Effector memory CD8-positive, alpha-beta T cell (primary cell): Measurements from ENCODE around the gene BPIFB6.
A peak's percentile ranks its signal among the peaks of the same experiment; 100 is the strongest.

Experiments used
- ATAC-seq: fragments of 150-1000 bp; cut with Tn5 transposase; replicated peaks from 2 replicates; pipeline ENCODE4 v1.10.0; 2021; ENCODE audit warnings: mild to moderate bottlenecking, moderate library complexity
- DNase-seq, 3 experiments: peaks; one replicate each; pipeline ENCODE4 v3.0.0; 2021
- H3K27ac Mint-ChIP-seq, 2 donors: one replicate each; pipeline ENCODE4 v1.8.0; 2022; ENCODE audit warnings: mild to moderate bottlenecking in 2 of 2, mixed read lengths in 2 of 2, moderate library complexity in 2 of 2
- H3K27me3 Mint-ChIP-seq, 2 donors: one replicate each; pipeline ENCODE4 v1.8.0; 2022; ENCODE audit warnings: mixed read lengths in 2 of 2
- H3K36me3 Mint-ChIP-seq: one replicate; pipeline ENCODE4 v1.8.0; 2022; ENCODE audit warnings: mild to moderate bottlenecking, moderate library complexity, mixed read lengths; ENCODE audit not compliant: insufficient read depth
- H3K4me1 Mint-ChIP-seq, 2 donors: one replicate each; pipeline ENCODE4 v1.8.0; 2022; ENCODE audit warnings: low read depth in 2 of 2, mixed read lengths in 2 of 2
- H3K4me3 Mint-ChIP-seq, 2 donors: one replicate each; pipeline ENCODE4 v1.8.0; 2022; ENCODE audit warnings: mild to moderate bottlenecking in 2 of 2, mixed read lengths in 2 of 2, moderate library complexity in 2 of 2
- H3K9me3 Mint-ChIP-seq, 2 donors: one replicate each; pipeline ENCODE4 v1.8.0; 2022; ENCODE audit warnings: mixed read lengths in 2 of 2

Gene BPIFB6

DNA sequence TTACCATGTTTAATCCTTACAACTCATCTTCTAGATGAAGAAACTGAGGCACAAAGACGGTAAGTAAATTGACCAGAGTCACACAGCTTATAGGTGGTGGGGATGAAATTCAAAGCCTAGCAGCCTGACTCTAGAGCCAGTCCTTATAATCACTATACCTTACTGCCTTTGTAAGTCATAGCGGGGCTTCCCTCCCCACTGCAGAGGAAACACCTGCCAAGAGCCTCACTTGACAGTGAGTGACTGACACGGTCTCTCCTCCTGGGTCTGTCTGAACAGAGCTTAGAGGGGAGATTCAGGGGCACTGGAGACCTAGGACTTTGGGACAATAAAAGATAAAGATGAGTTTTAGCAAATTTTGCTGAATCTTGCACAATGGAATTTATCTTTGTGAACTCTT lies 40.1 kb upstream of the BPIFB6 start:
- Mint-ChIP-seq H3K36me3 (no peaks in the 10 kb centered on the region), H3K4me3 (no peak overlapping the region), H3K4me1 (peaks cover 3% of the 10 kb centered on the region in 2 donors), H3K27ac (peak overlapping the region in 1 of 2 donors; percentile 29), H3K9me3 (no peaks in the 10 kb centered on the region), H3K27me3 (peaks cover 0 to 4% of the 10 kb centered on the region in 2 donors)
- ATAC-seq (no peak), DNase-seq (no peak)

DNA sequence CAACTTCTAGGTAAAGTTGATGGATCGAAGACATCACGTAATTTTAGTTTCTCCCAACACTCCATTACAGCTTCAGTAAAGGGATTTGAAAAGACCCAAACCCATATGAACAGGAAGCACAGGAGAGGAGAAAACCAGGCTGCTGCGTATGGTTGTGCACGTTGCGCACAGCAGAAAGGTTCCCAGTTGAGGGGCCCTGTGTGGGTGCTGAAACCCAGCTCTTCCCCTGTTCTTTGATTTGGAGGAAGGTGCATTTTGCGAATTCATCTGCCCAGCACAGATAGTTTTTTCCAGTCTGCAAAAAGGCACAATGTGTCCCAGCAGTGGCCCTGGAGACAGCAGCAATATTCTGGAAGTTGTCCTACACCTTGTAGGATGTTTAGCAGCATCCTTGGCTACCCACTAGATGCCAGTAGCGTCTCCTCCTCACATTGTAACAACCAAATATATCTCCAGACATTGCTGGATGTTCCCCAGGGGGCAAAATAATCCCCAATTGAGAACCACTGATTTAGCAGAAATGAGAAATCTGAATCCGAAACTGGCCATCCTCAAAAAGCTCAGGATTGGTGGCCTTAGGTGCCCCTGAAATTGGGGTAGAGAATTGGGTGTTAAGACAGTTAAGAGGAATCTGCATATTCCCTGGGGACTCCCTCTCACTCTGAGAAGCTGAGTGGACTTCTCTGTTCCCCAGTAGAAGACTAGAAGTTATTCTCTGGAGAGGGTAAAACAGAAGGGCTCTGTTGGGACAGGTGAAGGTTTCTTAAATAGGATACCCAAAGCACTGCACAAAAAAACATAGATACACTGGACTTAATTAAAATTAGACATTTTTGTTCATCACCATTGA lies 39.4 kb upstream of the BPIFB6 start:
- ATAC-seq = no peak

DNA sequence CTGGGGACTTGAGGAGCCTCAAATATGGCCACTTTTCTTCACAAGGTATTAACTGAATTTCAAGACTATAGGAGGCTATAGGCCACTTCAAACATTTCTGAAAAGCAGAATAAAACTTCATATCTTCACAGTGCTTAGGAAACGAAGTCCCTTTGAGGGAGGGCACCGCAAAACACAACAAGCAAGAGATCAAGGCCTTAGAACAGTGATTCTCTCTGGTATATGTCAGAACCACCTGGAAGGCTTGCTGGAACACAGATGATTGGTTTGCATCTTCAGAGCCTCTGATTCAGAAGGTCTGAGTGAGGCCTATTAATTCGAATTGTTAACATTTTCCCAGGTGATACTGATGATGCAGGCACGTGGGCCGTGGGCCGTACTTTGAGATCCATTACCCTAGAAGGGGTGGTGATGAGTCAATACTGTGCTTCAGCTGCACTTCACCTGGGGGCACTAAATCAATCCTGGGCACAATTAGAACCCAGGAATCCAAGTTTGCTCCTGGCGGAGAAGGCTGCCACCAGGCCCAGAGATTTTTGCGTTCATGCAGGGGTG lies 37.9 kb upstream of the BPIFB6 start:
- H3K9me3 Mint-ChIP-seq = no peaks in the 10 kb centered on the region
- H3K4me3 Mint-ChIP-seq = no peak overlapping the region
- no peak for DNase-seq
- ATAC-seq = no peak
- H3K36me3 Mint-ChIP-seq = no peaks in the 10 kb centered on the region
- peaks cover 0 to 4% of the 10 kb centered on the region in 2 donors for H3K27me3 Mint-ChIP-seq
- H3K4me1 Mint-ChIP-seq = peaks cover 6 to 9% of the 10 kb centered on the region in 2 donors
- no peak overlapping the region for H3K27ac Mint-ChIP-seq

More for the DNA sequence above, 39.4 kb upstream of the BPIFB6 start:
- Mint-ChIP-seq H3K4me3 (no peak overlapping the region), H3K27ac (no peak overlapping the region), H3K36me3 (no peaks in the 10 kb centered on the region), H3K9me3 (no peaks in the 10 kb centered on the region), H3K4me1 (peaks cover 3% of the 10 kb centered on the region in 2 donors), H3K27me3 (peaks cover 0 to 4% of the 10 kb centered on the region in 2 donors)
- DNase-seq = no peak

DNA sequence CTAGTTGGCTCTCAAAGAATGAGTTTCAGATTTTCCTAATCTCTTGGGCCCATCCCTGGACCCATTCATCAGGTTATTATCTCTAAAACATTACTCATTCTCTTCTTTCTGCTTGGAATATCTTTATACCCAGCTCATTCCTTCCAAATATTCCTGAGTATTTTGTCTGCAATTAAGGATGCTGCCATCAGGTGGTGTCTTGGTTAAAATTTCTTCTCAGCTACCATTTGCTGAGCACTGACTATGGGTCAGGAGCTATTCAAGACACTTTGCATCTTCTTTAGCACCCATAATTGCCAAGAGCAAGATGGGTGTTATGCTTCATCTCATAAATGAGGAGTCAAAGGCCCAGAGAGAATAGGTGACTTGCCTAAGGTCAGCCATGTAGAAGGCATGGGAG lies 35.6 kb upstream of the BPIFB6 start:
- H3K9me3 Mint-ChIP-seq = no peaks in the 10 kb centered on the region
- no peak overlapping the region for H3K27ac Mint-ChIP-seq
- H3K4me3 Mint-ChIP-seq = no peak overlapping the region

DNA sequence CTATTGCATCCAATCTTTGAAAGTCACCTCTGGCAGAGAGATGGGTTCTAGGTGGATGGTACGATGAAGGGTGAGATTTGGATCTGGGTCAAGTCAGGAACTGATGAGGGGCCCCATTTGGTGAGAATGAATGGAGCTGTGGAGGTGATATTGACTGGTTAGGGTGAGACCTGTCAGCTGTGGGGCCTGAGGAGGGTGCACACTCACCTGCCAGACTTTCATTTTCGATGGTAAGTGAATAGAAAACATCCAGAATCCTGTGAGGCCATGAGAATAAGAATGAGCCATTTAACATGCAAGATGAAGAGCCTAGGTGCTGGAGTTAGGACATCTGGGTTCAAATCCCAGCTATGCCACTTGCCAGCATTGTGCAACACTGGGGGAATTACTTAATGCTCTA lies 34.0 kb upstream of the BPIFB6 start:
- peaks cover 4 to 6% of the 10 kb centered on the region in 2 donors for H3K4me1 Mint-ChIP-seq
- H3K36me3 Mint-ChIP-seq = no peaks in the 10 kb centered on the region
- DNase-seq = no peak
- no peak overlapping the region for H3K27ac Mint-ChIP-seq
- H3K4me3 Mint-ChIP-seq = no peak overlapping the region
- no peaks in the 10 kb centered on the region for H3K9me3 Mint-ChIP-seq
- H3K27me3 Mint-ChIP-seq = no peaks in the 10 kb centered on the region
- ATAC-seq = no peak

More for the DNA sequence above, 35.6 kb upstream of the BPIFB6 start:
- no peak for DNase-seq
- ATAC-seq = no peak
- Mint-ChIP-seq H3K4me1 (peaks cover 6 to 9% of the 10 kb centered on the region in 2 donors), H3K36me3 (no peaks in the 10 kb centered on the region), H3K27me3 (peaks cover 0 to 4% of the 10 kb centered on the region in 2 donors)

DNA sequence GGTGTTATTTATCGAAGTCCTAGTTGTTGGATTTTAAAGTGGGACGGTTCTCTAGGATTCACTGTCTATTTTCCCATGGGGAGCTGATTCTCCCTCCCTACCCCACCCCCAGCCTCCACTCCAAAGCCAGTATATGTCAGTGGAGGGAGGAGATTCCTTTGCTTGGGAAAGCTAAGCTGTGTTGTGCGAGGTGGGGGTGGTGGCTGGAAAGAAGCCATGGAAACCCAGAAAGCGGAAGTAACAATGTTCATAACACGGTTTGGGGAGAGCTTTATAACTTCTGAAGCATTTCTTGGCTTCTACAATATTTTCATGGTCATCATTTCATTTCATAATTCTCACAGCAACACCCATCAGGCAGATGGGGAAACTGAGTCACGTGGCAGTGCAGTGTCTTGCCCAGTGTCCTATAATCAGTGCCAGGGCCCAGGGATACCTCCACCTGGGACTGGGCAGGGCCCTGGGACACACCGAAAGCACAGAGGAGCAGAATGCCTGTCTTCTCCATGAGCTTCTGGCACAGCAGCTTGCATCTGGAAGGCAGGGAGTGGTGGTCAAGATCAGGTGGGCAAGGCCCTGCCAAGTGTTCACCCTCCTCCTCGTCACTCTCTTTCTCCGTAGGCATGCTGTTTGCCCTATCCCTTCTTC lies 31.7 kb upstream of the BPIFB6 start:
- Mint-ChIP-seq H3K4me1 (peaks cover 6 to 7% of the 10 kb centered on the region in 2 donors), H3K27ac (peak overlapping the region in 1 of 2 donors; percentile 36), H3K36me3 (no peaks in the 10 kb centered on the region), H3K4me3 (no peak overlapping the region), H3K9me3 (no peaks in the 10 kb centered on the region), H3K27me3 (no peaks in the 10 kb centered on the region)
- no peak for DNase-seq
- no peak for ATAC-seq

DNA sequence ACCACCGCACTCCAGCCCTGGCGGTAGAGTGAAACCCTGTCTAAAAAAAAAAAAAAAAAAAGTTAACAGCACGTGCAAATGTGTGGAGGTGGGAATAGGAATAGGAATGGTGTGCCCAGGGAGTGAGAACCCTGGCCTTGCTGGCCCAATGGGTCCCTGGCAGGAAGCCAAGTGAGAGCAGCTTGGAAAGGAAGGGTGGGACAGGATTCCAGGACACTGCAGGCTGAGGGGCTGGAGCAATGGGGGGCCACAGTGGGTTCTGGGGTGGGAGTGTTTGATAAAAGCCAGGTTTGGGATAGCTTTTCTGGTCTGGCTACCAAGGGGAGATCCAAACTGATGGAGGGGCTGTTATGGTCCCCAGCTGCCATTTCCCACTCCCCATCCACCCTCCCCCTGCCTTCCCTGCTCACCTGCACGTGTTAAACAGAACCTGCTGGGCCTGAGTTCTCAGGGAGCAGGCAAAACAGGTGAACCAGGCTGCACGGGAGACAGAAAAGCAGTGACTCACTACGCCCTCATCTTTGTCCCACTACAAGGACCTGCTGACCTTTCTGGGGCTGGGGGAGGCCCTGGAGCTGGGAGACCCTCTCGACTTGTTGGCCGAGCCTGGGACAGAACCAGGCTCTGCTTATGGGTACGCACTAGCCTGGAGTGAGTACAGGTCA lies 30.5 kb upstream of the BPIFB6 start:
- no peak for DNase-seq
- Mint-ChIP-seq H3K27ac (peak overlapping the region in 1 of 2 donors; percentile 18), H3K4me1 (peaks cover 8 to 11% of the 10 kb centered on the region in 2 donors), H3K4me3 (no peak overlapping the region), H3K36me3 (no peaks in the 10 kb centered on the region), H3K27me3 (no peaks in the 10 kb centered on the region), H3K9me3 (peaks cover 3 to 6% of the 10 kb centered on the region in 2 donors)
- no peak for ATAC-seq

DNA sequence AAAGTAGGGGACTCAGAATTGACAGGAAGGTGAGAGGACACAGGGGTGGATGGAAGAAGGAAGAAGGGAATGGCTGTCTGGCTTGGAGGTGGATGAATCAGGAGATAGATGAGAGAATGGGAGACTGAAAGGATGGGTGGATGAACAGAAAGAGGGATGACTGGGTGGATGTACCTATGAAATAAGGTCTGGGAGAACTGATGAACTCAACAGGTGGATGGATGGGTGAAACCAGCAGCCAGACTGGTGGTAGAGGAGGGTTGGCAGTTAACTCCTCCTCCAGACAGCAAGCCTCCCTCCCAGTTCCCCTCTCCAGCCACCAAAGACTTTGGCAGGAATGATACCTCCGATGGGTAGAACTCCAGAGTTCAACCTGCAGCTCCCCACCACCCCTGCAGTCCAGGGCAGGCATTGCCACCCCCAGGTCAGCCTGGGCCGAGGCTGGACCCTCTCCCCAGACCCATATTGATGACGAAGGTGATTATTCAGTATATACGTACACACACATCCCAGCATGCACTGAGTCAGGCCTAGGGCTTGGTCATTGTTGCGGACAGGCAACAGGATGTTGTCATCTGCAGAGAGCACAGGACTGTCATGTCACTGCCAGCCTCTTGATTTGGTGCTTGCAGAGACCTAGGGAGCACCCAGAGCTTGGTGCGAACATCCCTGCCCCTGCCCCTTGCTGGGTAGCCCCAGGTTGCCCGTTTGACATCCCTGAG lies 29.2 kb upstream of the BPIFB6 start:
- peak overlapping the region in 1 of 2 donors; percentile 3 for H3K27ac Mint-ChIP-seq

DNA sequence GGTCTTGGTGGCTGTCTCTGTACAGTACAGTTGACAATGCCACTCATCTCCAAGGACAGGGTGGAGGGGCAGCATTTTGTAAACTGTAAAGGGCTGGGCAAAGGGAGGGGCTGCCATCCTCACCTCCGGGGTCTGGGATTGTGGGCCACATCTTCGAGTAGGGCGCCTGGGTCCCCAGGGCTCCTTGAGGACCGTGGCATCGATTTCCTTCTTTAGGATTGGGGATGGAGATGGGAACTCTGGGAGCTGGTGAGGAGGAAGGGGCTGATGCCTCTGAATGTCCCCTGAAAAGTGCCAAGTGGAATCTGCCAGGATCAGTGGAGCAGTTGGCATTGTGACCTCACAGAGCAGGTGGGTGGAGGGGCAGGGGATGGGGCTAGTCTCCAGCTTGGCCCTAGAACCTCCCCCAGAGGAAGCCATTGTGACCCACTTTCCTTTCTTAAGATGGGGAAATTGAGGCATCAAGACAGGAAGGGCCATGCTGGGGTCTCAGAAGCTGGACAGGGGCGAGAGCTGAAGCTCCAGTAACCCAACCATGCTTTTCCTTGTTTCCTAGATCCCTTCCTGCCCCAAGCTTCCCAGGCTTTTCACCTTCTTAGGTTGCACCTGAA lies 27.2 kb upstream of the BPIFB6 start, which contains the start of gene SUN5:
TSS of gene SUN5 (minus strand) at position 293 of the 611 bp plus-strand sequence. CDS start at position 200, 93 bp downstream.
- Mint-ChIP-seq H3K27ac (no peak within 1 kb of the TSS), H3K4me1 (peaks cover 3 to 8% of the 10 kb centered on the region in 2 donors), H3K4me3 (no peak within 1 kb of the TSS), H3K36me3 (no peaks in the 10 kb centered on the region), H3K27me3 (no peaks in the 10 kb centered on the region), H3K9me3 (peaks cover 3 to 6% of the 10 kb centered on the region in 2 donors)
- ATAC-seq = no peak
- no peak for DNase-seq

More for the DNA sequence above, 29.2 kb upstream of the BPIFB6 start:
- no peak for ATAC-seq
- Mint-ChIP-seq H3K4me1 (peaks cover 8 to 10% of the 10 kb centered on the region in 2 donors), H3K36me3 (no peaks in the 10 kb centered on the region), H3K27me3 (no peaks in the 10 kb centered on the region), H3K4me3 (no peak overlapping the region), H3K9me3 (peaks cover 3 to 6% of the 10 kb centered on the region in 2 donors)
- DNase-seq = no peak

DNA sequence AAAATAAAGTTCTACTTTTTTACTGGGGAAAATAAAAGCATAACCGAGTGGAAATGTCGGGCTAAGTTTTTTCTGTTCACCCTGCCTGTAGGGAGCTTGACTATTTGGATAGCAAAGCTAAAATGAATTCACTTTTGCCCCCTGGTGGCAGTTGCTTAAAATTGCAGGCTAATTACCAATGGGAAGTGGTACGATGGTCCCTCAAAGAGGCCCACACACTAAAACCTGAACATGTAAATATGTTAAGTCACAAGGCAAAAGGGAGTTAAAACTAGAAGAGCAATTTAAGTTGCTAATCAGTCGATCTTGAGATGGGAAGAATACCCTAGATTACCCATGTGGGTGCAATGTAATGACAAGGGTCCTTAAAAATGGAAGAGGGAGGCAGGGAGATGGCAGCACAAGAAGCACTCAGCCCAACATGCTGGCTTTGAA lies 26.3 kb upstream of the BPIFB6 start:
- Mint-ChIP-seq H3K27ac (no peak overlapping the region), H3K9me3 (peaks cover 3 to 6% of the 10 kb centered on the region in 2 donors), H3K4me3 (no peak overlapping the region), H3K4me1 (peaks cover 3 to 8% of the 10 kb centered on the region in 2 donors), H3K27me3 (peaks cover 0 to under 1% of the 10 kb centered on the region in 2 donors), H3K36me3 (no peaks in the 10 kb centered on the region)
- peak; percentile 12 to 25 (median 17) for DNase-seq
- peak; percentile 32 for ATAC-seq

DNA sequence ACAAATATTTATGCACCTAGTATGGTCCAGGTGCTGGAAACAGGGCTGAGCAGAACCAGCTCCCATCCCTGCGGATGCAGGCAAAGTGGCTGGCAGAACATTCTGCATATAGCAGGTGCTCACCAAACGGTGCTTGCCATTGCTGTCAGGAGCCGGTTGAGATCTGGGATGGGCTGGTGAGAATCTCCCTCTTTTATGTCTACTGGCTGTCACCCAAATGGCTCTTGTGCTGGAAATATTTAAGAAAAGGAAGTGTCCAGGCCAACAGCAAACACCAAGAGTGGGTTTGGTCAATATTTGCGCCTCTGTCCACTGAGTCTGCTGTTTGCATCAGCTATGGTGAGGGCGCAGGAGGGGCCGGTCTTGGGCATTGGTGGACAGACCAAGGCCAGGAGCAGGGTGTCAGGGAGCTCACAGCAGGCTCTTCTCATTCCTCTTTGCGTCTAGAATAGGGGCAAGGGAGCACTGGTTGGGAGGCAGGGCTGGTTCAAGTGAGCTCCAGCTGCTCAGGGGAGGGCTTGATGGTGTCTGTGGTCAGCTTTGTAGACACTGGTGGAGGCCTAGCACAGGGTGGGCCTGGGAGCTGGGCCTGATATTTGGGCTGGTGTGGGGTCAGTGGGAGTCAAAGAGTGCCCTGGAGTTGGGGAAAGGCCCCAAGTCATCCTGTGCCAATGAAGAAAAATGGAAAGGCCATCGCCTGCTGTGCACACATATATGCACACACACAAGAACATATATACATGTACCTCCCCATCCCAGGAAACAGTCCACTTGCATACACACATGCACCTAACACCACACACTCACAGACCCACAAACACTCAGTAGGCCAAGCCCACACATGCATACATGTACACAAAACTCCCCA lies 25.3 kb upstream of the BPIFB6 start:
- Mint-ChIP-seq H3K27me3 (peaks cover 0 to 10% of the 10 kb centered on the region in 2 donors), H3K4me1 (peaks cover 3 to 8% of the 10 kb centered on the region in 2 donors), H3K9me3 (peaks cover 3 to 6% of the 10 kb centered on the region in 2 donors), H3K36me3 (no peaks in the 10 kb centered on the region), H3K4me3 (no peak overlapping the region), H3K27ac (no peak overlapping the region)
- no peak for DNase-seq
- no peak for ATAC-seq
